ENCODE measurements around the gene ABCC8.

The ABCC8 gene

GRCh38 chr11:17488563-17488962 is 11.9 kb upstream of the ABCC8 start:
- DNase-seq (ENCODE audit: low read depth): no peak
- H3K4me3 ChIP-seq (ENCODE audit: control insufficient read depth, low read depth, low read length): no peak overlapping the region
- no peak for TF ChIP-seq CTCF (conservative IDR thresholded peaks at IDR 0.05; ENCODE audit: control insufficient read depth, insufficient read depth, low read depth, low read length)

- no peak overlapping the region for H3K4me3 ChIP-seq (ENCODE audit: control insufficient read depth, low read depth, low read length)
- no peak for DNase-seq (ENCODE audit: low read depth)
- no peak for TF ChIP-seq CTCF (conservative IDR thresholded peaks at IDR 0.05; ENCODE audit: control insufficient read depth, insufficient read depth, low read depth, low read length)
These were observed 10.0 kb upstream of the ABCC8 start for GRCh38 chr11:17486646-17487045.

GRCh38 chr11:17483505-17483904 is 6.9 kb upstream of the ABCC8 start:
- H3K4me3 ChIP-seq (ENCODE audit: control insufficient read depth, low read depth, low read length): no peak overlapping the region
- no peak for DNase-seq (ENCODE audit: low read depth)
- TF ChIP-seq CTCF (conservative IDR thresholded peaks at IDR 0.05; ENCODE audit: control insufficient read depth, insufficient read depth, low read depth, low read length): no peak

GRCh38 chr11:17481905-17482304 is 5.3 kb upstream of the ABCC8 start:
- H3K4me3 ChIP-seq (ENCODE audit: control insufficient read depth, low read depth, low read length): no peak overlapping the region
- DNase-seq (ENCODE audit: low read depth): no peak
- no peak for TF ChIP-seq CTCF (conservative IDR thresholded peaks at IDR 0.05; ENCODE audit: control insufficient read depth, insufficient read depth, low read depth, low read length)

GRCh38 chr11:17479284-17480214 is 2.9 kb upstream of the ABCC8 start:
- no peak overlapping the region for H3K4me3 ChIP-seq (ENCODE audit: control insufficient read depth, low read depth, low read length)
- no peak for TF ChIP-seq CTCF (conservative IDR thresholded peaks at IDR 0.05; ENCODE audit: control insufficient read depth, insufficient read depth, low read depth, low read length)
- no peak for DNase-seq (ENCODE audit: low read depth)

- no peak for DNase-seq (ENCODE audit: low read depth)
- no peak overlapping the region for H3K4me3 ChIP-seq (ENCODE audit: control insufficient read depth, low read depth, low read length)
- TF ChIP-seq CTCF (conservative IDR thresholded peaks at IDR 0.05; ENCODE audit: control insufficient read depth, insufficient read depth, low read depth, low read length): no peak
These were observed 1.4 kb upstream of the ABCC8 start for GRCh38 chr11:17478070-17478469.

Data from fibroblast of mammary gland (primary cell).